GM12878 (cell line): ENCODE results near the gene ERICH2. TPM values are rescaled to one million over a fixed set of nuclear protein-coding genes. Genes with fewer than 3 reads are reported as not detected.

Source experiments
- ATAC-seq: fragments of 200-7000 bp; cut with Tn5 transposase; 3 replicates; pipeline ENCODE4 v1.9.1; 2020; ENCODE audit warnings: mild to moderate bottlenecking, moderate library complexity
- BruUV-seq: library from RNA; stranded (reverse); fragments of 400-500 nt; replicated peaks from 2 replicates; lab custom pipeline; 2021; lab: Mats Ljungman, UMichigan
- CTCF ChIA-PET: fragments of 300-600 bp; sonication (Branson Sonifier 250); formaldehyde crosslinking; extraction: SDS; loops from one replicate; lab custom pipeline; 2021; ENCODE audit warnings: inconsistent platforms; lab: Yijun Ruan, JAX
- POLR2A ChIA-PET: fragments of 350-600 bp; formaldehyde crosslinking; extraction: SDS; loops from one replicate; lab custom pipeline; 2021; ENCODE audit warnings: inconsistent platforms; lab: Charles Lee
- RAD21 ChIA-PET: fragments of 300-600 bp; sonication (Branson Sonifier 250); formaldehyde crosslinking; loops from one replicate; lab custom pipeline; 2023; ENCODE audit warnings: antibody characterized with exemption; ENCODE audit not compliant: unreplicated experiment; lab: Charles Lee
- SMC1A ChIA-PET: fragments of 300-600 bp; sonication (Branson Sonifier 250); formaldehyde crosslinking; loops from one replicate; lab custom pipeline; 2023; ENCODE audit not compliant: unreplicated experiment, uncharacterized antibody; lab: Charles Lee
- DNase-seq: peaks from one replicate; pipeline ENCODE4 v3.0.0-alpha.2; 2011; ENCODE audit warnings: low read depth, low spot score
- FAIRE-seq: peaks from 3 replicates; lab custom pipeline; 2011; peaks lifted over from hg19 to GRCh38; lab: Jason Lieb, UNC
- H2AFZ ChIP-seq: 2 replicates; pipeline ENCODE4 v1.6.0; 2011; ENCODE audit warnings: low read depth, low read length, control low read depth; ENCODE audit not compliant: control insufficient read depth
- H3K27ac ChIP-seq: 2 replicates; pipeline ENCODE4 v1.5.1; 2011; ENCODE audit warnings: control low read depth; ENCODE audit not compliant: control insufficient read depth, insufficient read depth
- H3K27me3 ChIP-seq, 2 experiments: replicated peaks in 1 of 2; 2 replicates each; pipeline versions ENCODE4 v1.6.0 to v1.6.1; 2011; ENCODE audit warnings: low read length in 1 of 2; ENCODE audit not compliant: control insufficient read depth in 2 of 2, insufficient read depth in 2 of 2
- H3K36me3 ChIP-seq, 2 experiments: 2 replicates each; pipeline ENCODE4 v1.5.1; 2011; ENCODE audit warnings: low read length in 1 of 2; ENCODE audit not compliant: control insufficient read depth in 2 of 2, insufficient read depth in 2 of 2
- H3K4me1 ChIP-seq: 2 replicates; pipeline ENCODE4 v1.6.1; 2011; ENCODE audit warnings: mild to moderate bottlenecking, low read length, moderate library complexity, mixed read lengths; ENCODE audit not compliant: control insufficient read depth, insufficient read depth
- H3K4me2 ChIP-seq: 2 replicates; pipeline ENCODE4 v1.6.0; 2011; ENCODE audit warnings: control low read depth; ENCODE audit not compliant: control insufficient read depth, insufficient read depth
- H3K4me3 ChIP-seq: fragments of 200-600 bp; sonication (generic); 2 replicates; pipeline ENCODE4 v1.5.1; 2016
- H3K79me2 ChIP-seq: 2 replicates; pipeline ENCODE4 v1.6.0; 2011; ENCODE audit warnings: low read length; ENCODE audit not compliant: control insufficient read depth, insufficient read depth
- H3K9ac ChIP-seq: 2 replicates; pipeline ENCODE4 v1.8.0; 2011; ENCODE audit warnings: low read length, control low read depth, mixed read lengths; ENCODE audit not compliant: control insufficient read depth, insufficient read depth
- H3K9me3 ChIP-seq: replicated peaks from 3 replicates; pipeline ENCODE4 v1.5.1; 2011; ENCODE audit warnings: mild to moderate bottlenecking, low read length; ENCODE audit not compliant: control insufficient read depth, insufficient read depth
- H4K20me1 ChIP-seq: 2 replicates; pipeline ENCODE4 v1.6.0; 2011; ENCODE audit not compliant: control insufficient read depth, insufficient read depth
- EED ChIP-seq: sonication (generic); IDR thresholded peaks from 2 replicates; pipeline ENCODE4 v1.6.1; 2016; ENCODE audit warnings: antibody characterized with exemption, low read depth
- GABPA ChIP-seq: IDR thresholded peaks from 2 replicates; pipeline ENCODE4 v1.6.1; 2014; ENCODE audit warnings: antibody characterized with exemption, low read depth, mild to moderate bottlenecking, inconsistent platforms
- KAT2A ChIP-seq: conservative IDR thresholded peaks from 2 replicates; pipeline ENCODE4 v1.6.1; 2011; ENCODE audit warnings: low read depth, low read length; ENCODE audit not compliant: control insufficient read depth
- MLLT1 ChIP-seq: fragments of 450-650 bp; IDR thresholded peaks from 2 replicates; pipeline ENCODE4 v1.6.1; 2016; ENCODE audit warnings: mild to moderate bottlenecking
- ZNF207 ChIP-seq: fragments of 450-650 bp; IDR thresholded peaks from 2 replicates; pipeline ENCODE4 v1.6.1; 2014; ENCODE audit warnings: antibody characterized with exemption, mild to moderate bottlenecking, borderline replicate concordance
- in situ Hi-C: fragments of 300-500 bp; cut with MboI; formaldehyde crosslinking; loops from 9 replicates; pipeline ENCODE4 v1.14.3; 2018; ENCODE audit warnings: mixed read lengths
- intact Hi-C: fragments of 100-400 bp; cut with micrococcal nuclease; formaldehyde crosslinking; loops from one replicate; pipeline ENCODE4 v1.14.2; 2022; ENCODE audit not compliant: unreplicated experiment
- polyA plus RNA-seq, 11 experiments: library from polyadenylated mRNA; depleted of rRNA in 4 of 11; unstranded in 6 of 11; stranded (reverse) in 5 of 11; fragments of >200 nt; fragmentation: Nextera tagmentation in 4 of 11; fragmentation: Illumina TruSeq in 1 of 11; extraction: Ambion mirVana in 4 of 11; extraction: Trizol in 1 of 11; gene quantifications; 1 replicate in 1 of 11; 2 replicates in 10 of 11; pipeline versions ENCODE4 v1.2.1 to v1.2.3, GENCODE V29; 2011 to 2016; ENCODE audit warnings: inconsistent platforms in 2 of 11, missing spikeins in 2 of 11, low read depth in 1 of 11
- total RNA-seq, 4 experiments: library from RNA; depleted of rRNA in 3 of 4; stranded (reverse); fragments of >200 nt in 3 of 4; fragmentation: Illumina TruSeq in 1 of 4; extraction: Trizol in 1 of 4; gene quantifications; 2 replicates each; pipeline versions ENCODE4 v1.2.1 to v1.2.3, GENCODE V29; 2013 to 2021

ERICH2 gene
- total and polyA plus RNA-seq, 10 of the 15 experiments (the other 5 are each of a cell fraction or from before 2014, with no cell fraction given): not detected

GRCh38 chr2:170761572-170761971, 8.6 kb upstream of the ERICH2 start:
- in situ Hi-C loops: no loop called here
- ChIA-PET RAD21 (interaction anchor here (0.8 kb wide), 1 partner anchor 220 kb away, joined by 3 read pairs; no protein-coding TSS in a partner anchor), CTCF (interaction anchor here (1.3 kb wide), 1 partner anchor 9 kb away, joined by 8 read pairs; the partner anchor contains the start of gene ERICH2)

More at GRCh38 chr2:170761572-170761971, 8.6 kb upstream of the ERICH2 start:
- no peak overlapping the region for H2AFZ ChIP-seq
- no peaks in the 10 kb centered on the region for H3K79me2 ChIP-seq
- peaks cover 8% of the 10 kb centered on the region; the same call in 1 of the 2 replicates for H3K4me1 ChIP-seq
- DNase-seq (no peak), FAIRE-seq (no peak), ATAC-seq (no peak)
- ChIA-PET SMC1A (interaction anchor here (0.7 to 0.8 kb wide), 2 partner anchors 36 to 365 kb away, joined by 3 read pairs; no protein-coding TSS in a partner anchor), POLR2A (interaction anchor here (0.5 kb wide), 1 partner anchor 8 kb away, joined by 5 read pairs; no protein-coding TSS in a partner anchor)
- no peaks in the 10 kb centered on the region for H4K20me1 ChIP-seq
- no TSS peak for BruUV-seq
- TF ChIP-seq MLLT1: no peak
- no peak for TF ChIP-seq ZNF207
- no peak for TF ChIP-seq GABPA
- TF ChIP-seq EED: no peak
- TF ChIP-seq KAT2A: no peak
- H3K4me3 ChIP-seq: no peak overlapping the region
- no peaks in the 10 kb centered on the region for H3K27me3 ChIP-seq
- H3K36me3 ChIP-seq: no peaks in the 10 kb centered on the region
- H3K4me2 ChIP-seq: no peak overlapping the region
- intact Hi-C loops: no loop called here
- no peaks in the 10 kb centered on the region for H3K9me3 ChIP-seq
- no peak overlapping the region for H3K9ac ChIP-seq
- H3K27ac ChIP-seq: no peak overlapping the region
